Right hindlimb (tissue), 1 donor: Measurements from ENCODE around the gene BRICD5.

Experiments
- DNase-seq: peaks from one replicate; pipeline ENCODE4 v3.0.0-alpha.2; 2018

Gene BRICD5

DNA sequence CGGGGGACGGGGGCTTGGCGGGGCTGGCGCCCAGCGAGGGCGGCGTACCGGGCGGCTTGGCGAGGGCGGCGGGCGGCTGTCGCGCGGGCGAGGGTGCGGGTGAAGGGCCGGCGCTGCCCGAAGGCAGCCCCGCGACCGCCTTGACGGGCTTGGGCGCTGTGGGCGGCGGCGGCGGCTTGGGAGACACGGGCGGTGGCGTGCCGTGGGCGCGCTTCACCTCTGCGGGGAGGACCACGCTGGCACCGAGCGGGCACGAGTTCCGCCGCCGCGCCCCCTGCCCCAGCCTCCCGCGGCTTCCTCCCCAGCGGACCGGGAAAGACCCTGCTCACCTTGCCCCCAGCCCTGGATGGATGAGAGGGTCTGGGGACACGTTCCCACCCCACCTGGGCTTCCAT, 31.6 kb downstream of the BRICD5 start:
- no peak for DNase-seq

DNA sequence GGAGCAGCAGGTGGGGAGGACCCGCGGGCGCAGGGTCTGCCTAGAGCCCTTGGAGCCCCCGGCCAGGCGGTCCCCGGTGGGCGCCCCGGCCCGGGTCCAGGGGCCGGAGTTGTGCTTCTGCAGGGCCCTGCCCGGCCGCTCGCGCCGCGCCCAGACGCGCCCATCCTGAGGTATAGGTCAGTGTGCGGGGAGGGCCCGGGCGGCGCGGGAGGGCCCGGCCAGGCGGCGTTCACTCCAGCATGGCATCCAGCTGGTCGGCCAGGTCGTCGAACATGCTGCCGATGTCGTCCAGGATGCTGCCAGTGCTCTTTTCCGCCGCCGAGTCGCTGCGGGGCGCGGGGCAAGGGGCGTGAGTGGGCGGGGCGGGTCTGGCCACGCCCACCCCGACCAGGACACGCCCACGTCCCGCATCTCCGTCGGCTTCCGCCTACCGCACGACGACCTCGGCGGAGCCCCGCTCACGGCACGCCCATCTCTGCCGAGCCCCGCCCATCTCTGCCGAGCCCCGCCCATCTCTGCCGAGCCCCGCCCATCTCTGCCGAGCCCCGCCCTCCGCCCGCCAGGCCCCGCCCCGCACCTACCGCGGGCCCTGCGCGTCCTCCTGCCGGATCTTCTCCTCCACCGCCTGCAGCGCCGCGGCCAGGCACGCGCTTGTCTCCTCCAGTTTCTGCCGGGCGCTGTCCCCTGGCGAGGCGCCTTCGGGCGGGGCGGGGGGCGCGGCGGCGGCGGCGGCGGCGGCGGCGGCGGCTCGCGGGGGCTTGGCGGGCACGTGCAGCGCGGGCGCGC, 32.1 kb downstream of the BRICD5 start:
- DNase-seq, result peak; percentile 67

DNA sequence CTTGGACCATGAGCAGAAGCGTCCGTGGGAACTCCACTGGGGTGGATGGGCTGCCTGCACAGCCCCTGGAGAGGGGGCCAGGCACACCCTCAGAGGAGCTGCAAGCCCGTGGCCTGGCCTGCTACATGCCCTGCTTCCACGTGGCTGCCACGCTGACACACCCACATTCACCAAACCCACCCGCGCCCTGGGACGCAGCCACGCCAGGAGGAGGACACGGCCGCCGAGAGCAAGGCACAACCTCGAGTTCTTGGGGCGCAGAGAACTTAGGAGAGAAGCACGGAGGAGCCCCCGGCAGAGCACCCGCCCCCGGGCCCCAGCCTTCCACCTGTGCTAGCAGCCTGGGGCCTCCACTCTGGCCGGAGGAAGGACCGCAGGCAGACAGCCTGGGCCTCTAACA, 33.1 kb downstream of the BRICD5 start:
- DNase-seq, result no peak

DNA sequence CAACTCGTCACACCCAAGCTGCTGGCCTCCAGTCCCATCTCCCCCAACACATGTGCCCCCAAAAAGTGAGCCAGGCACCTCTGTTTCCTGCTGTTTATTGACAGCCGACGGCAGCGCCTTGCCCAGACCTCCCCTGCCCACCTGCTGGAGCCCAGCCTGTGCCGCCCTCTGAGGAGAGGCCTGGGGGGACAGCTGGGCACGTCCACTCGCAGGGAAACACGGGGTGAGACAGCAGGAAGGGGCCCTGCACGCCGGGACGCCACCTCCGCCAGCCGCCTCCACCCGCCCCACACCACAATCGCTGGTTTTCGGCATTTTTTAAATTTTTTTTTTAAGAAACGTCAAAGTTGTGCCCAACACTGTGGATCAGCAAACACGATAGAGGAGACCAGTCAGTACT, 33.6 kb downstream of the BRICD5 start:
- no peak for DNase-seq

DNA sequence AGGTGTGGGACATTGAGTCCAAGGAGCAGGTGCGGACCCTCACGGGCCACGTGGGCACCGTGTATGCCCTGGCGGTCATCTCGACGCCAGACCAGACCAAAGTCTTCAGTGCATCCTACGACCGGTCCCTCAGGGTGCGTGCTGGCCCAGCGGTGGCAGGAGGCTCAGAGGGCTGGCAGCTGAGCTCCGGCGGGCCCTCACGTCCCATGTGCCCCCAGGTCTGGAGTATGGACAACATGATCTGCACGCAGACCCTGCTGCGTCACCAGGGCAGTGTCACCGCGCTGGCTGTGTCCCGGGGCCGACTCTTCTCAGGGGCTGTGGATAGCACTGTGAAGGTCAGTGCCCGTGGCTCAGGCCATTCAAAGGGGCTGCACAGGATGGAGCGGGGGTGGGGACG, 34.6 kb downstream of the BRICD5 start:
- no peak for DNase-seq

DNA sequence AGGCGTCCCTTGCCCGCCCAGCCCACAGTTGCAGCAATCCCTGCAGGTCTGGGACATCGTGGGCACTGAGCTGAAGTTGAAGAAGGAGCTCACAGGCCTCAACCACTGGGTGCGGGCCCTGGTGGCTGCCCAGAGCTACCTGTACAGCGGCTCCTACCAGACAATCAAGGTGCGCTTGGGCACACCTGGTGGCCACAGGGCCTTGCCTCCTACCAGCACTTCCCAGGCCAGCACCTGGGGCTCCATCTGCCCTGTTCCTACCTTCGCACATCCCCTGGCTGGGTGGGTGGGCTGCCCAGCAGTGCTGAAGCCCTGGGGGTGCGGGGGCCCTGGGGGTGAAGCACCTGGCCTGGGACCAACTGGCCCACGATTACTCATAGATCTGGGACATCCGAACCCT, 35.2 kb downstream of the BRICD5 start:
- no peak for DNase-seq

DNA sequence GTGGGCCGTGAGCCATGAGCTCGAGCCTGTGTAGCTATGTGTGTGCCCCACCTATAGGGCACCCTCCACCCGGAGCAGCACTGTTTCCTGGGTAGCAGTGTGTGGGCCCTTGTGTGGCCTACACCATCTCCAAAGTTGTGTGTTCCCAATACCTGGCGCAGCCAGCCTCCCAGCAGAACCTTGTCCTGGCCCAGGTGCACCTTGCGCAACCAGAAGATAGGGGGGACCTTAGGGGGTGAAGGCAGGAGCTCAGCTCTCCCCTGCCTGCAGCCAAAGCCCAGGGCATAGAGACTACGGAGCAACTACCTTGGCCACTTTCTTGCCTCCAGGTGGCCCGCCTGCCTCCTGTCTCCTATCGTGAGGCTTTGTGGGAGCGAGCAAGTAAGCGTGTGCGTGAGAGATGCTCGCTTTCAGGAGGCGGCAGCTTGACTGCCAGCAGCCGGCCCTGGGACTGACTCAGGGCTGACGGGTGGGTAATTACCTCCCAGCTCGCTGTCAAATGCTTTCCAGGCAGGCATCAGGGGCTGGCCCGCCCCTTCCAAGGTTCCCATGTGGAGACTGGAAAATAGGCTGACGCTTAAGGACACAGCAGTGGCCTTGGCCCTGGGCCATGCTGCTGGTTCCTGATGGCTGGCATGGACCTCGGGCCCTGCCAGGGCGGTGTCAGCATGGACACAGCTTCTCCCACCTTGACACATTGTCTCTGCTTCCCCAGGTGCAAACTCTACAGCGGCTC, 36.1 kb downstream of the BRICD5 start:
- DNase-seq, result no peak

DNA sequence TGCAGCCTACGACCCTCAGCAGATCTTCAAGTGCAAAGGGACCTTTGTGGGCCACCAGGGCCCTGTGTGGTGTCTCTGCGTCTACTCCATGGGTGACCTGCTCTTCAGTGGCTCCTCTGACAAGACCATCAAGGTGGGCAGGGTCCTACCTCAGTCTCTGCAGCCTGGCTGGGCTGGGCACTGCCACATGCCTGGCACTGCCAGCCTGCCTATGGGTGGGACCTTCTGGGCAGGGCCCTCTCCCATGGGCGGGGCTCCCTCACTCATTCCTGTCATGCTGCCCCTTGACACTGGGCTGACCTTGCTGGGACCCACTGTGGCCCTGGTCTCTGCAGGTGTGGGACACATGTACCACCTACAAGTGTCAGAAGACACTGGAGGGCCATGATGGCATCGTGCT, 36.7 kb downstream of the BRICD5 start:
- no peak for DNase-seq

DNA sequence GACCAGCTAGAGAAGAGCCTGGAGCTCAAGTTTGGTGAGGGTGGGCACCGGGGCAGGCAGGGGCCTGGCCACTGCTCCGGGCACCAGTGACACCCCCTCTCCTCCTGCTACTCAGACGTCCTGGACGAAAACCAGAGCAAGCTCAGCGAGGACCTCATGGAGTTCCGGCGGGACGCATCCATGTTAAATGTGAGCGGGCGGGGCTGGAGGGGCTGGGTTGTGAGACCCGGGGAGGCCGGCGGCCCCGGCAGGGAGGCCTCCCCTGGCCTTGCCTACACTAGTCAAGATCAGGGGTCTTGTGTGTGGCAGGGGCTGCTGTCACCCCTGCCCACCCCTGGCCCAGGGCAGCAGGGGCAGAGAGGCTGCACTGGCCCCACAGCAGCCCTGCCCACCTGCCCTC, 37.3 kb downstream of the BRICD5 start:
- DNase-seq, result no peak

DNA sequence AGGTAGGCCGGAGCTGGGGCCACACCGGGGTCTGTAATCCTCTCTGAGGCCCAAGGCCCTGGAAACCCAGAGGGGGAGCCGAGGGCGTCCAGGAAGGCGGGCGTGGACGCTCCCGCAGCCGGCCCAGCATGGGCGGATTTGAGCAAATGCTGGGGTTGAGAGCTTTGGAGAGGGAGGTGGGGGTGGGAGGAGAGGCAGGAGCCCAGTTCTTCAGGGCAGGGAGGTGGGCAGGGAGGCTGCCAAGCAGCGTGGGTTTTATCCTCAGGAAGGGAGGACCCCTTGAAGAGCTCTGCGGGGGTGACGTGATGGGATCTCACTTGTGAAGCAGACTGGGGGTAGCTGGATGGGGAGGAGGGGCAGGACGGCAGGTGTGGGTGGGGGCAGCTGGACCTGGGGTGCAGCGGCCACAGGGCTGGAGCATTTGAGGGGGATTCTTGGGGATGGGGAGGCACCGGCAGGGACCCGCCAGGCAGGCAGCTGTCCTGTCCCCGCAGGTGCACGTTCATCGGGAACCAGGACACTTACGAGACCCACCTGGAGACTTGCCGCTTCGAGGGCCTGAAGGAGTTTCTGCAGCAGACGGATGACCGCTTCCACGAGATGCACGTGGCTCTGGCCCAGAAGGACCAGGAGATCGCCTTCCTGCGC, 37.9 kb downstream of the BRICD5 start:
- no peak for DNase-seq

DNA sequence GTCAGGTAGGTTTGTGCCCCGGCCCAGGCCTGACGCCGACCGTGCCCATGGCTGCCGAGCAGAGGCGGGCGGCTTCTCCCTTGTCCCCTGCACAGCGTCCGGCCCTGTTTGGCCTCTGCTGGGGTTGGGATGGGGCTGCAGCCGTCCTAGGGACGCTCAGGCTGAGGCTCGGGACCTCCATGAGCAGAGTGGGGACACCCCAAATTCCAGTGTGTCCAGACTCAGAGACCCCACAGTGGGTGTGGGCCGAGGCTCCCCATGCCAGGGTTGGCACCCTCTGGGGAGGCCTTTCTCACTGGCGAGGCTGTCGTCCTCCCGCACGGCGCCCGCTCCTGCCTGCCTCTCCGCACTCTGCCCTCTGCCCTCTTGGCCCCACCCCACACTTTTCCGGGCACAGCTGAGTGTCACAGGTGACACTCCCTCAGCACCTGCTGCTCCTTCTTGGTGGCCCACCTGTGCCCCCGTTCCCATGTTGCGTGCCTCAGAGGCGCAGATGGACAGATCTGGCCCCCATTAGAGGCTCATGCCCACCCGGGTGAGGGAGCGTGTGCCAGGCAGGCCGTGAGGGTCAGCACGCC, 39.0 kb downstream of the BRICD5 start:
- no peak for DNase-seq

DNA sequence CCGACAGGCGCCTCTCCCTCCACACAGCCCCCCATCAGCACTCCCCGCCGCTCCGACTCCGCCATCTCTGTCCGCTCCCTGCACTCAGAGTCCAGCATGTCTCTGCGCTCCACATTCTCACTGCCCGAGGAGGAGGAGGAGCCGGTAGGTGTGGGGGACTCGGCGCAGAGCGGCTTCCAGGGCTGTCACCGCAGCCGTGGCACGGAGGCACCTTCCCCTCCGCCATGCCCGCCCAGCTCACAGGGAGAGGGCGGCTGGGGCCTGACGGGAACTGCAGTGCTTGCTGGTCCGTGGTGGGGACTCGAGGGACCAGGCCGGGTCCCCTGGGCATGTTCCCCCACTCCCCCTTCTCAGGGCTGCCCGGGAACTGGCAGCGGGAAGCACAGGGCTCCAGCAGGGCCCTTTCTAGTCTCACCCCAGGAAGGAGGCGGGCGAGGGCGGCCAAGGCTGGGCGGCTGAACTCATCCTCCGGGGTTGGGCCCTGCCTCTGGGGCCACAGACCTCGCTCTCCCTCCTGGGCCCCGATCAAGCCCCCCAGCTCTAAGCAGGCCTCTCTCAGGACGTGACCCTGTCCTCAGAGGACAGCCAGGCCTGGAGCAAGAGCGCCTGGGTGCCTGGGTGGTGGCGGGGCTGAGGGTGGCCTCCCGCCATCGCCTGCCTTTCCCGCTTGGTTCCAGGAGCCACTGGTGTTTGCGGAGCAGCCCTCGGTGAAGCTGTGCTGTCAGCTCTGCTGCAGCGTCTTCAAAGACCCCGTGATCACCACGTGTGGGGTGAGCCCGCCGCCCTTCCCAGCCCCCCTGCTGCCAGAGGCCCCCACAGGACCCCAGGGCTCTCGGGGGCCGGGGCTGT, 39.9 kb downstream of the BRICD5 start:
- no peak for DNase-seq

DNA sequence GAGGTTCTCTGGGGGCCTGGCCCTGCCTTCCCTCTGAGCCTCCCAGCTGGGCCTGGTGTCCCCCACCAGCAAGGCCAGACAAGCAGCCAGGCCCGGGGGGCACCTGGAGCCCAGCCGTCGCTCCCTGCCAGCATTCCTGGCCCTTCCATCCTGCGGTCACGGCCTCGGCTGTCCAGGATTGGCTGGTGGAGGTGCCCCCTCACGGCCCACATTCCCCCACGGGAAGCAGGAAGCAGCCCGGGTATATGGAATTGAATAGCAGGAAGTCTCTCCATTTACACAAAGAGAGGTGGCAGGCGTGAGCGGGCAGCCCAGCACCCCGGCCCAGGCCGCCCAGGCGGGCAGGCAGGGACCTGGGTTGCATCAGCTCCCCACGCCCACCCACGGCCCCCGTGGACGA, 40.6 kb downstream of the BRICD5 start:
- no peak for DNase-seq

DNA sequence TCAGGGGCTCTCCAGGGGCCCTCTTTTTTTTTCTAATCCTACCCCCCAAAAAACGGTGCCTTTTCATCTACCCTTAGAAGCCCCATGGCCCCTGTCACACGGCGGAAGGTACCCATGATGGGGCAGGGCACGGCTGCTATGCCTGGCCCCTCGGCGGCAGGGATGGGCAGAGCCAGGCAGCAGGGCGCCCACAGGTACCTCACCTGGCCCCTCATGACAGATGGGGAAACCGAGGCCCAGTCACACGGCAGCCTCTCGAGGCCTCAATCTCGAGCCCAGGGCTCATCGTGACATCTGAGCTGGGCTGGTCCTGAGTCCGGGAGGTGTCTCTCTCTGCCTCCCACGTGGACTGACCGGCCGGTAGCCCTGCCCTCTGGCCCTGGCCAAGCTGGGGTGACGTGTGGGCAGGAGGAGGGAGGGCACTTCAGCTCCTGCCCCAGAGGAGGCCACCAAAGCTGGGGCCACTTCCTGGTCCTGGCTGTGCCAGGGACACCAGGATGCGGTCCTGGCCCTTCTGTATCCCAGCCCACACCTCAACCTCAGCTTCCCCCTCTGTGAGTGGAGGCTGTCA, 43.5 kb downstream of the BRICD5 start:
- no peak for DNase-seq

DNA sequence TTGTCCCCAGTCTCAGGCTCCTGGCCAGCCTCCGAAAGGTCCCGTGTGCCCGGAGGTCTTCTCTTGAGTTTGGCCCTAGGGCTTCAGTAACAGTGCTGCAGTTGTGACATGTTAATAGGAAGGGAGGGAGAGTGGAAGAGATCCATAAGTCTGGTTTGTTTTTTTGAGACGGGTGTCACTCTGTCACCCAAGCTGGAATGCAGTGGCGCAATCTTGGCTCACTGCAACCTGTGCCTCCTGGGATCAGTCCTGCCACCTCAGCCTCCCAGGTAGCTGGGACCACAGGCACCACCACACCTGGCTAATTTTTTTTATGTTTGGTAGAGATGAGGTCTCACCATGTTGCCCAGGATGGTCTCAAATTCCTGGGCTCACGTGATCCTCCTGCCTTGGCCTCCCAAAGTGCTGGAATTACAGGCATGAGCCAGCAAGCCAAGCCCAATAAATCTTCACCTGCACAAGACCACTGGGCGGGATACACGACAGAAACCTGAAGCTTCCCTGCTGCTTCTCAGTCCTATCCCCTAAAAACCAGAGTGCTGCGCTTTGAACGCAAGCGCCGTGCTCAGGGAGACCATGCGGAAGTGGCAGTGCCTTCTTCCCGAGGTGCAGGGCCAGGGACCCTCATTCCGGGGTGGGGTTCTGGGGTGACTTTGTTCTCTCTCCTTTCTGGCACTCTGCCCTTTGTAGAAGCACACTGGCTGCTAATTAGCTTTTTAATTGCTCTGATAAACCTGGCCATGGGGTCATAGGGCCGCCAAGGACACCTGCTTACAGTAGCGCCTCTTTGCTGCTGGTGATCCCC, 44.2 kb downstream of the BRICD5 start:
- DNase-seq, result no peak

DNA sequence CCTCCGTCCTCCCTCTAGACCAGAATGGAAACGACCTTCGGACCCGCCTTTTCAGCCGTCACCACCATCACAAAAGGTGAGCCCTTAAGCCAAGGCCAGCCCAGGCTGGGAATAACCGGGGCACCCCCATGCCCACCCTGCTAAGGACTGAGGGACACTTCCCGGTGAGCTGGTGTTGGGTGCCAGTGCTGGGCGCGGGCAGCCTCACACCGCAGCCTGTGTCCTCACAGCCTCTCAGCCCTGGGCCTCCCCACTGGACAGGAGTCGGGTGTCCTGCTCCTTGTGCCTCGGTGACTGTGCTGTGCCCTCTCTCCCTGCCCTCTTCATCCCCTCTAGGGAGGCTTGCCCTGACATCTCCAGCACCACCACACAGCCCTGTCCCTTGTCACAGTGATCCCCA, 44.8 kb downstream of the BRICD5 start:
- DNase-seq, result no peak

DNA sequence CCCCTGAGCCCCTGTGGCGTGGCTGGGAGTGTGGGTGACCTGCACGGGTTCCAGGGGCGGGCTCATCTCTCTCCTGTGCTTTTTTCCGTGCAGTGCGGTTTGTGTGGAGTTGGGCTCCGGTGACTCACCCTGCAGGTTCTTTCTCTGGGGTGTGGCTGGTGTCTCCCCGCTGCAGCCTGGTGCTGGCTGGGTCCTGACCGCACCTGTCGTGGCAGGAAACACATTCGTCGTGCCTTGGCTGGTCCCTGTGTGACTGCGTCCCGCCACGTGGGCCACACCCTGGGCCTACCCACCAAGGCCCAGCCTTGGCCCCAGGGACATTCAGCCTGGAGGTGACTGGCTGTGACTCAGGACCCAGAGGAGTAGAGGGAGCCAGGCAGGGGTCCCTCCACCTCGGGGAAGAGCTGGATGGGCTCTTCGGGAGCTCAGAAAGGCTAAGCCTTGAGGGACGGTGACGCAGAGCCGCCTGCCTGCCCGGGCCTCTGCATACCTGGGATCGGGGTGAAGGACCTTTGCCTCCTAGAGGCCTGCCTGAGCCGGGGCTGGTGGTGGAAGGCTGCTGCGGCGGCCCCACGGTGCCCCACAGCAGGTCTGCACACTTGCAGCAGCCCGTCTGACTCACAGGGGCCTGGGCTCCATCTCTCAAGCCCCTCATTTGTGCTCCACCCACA, 47.3 kb downstream of the BRICD5 start:
- DNase-seq, result no peak

DNA sequence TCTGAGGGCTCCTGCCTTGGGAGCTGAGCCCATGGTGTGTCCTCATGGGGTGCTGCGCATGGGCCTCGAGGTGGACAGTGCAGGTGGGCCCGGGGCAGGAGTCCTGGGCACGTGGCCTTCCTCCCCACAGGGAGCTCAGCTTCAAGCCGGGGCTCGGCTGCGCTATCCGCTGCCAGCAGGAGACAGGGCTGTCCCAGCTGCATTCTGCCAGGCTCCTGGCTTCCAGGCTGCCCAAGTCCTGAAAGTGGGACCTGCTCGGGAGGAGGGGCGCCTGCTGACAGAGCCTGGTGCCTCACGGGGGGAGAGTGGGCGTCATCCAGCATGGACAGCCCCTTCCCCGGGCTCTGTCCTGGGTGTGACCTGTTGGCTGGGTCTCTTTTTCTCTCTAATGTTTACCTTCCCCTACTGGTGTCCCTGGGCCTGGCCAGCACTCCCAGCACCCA, 48.0 kb downstream of the BRICD5 start:
- no peak for DNase-seq

DNA sequence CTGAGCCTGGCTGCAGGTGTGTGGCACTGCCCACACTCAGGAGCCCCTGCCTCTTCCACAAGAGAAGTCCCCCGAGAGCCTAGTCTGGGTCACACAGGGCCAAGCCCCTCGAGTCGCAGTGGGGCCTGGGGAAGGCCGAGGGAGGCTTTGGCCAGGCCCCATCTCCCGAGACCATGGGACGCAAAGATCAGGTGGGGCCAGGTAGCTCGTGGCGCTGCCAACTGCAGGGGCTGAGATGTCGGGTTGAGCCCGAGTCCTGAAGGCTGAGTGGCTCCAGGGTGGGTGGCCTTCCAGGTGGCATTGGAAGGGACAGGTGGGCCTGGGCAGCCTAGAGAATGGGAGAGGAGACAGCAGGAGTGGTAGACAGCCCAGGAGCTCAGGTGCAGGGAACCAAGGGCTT, 48.8 kb downstream of the BRICD5 start:
- DNase-seq, result no peak

DNA sequence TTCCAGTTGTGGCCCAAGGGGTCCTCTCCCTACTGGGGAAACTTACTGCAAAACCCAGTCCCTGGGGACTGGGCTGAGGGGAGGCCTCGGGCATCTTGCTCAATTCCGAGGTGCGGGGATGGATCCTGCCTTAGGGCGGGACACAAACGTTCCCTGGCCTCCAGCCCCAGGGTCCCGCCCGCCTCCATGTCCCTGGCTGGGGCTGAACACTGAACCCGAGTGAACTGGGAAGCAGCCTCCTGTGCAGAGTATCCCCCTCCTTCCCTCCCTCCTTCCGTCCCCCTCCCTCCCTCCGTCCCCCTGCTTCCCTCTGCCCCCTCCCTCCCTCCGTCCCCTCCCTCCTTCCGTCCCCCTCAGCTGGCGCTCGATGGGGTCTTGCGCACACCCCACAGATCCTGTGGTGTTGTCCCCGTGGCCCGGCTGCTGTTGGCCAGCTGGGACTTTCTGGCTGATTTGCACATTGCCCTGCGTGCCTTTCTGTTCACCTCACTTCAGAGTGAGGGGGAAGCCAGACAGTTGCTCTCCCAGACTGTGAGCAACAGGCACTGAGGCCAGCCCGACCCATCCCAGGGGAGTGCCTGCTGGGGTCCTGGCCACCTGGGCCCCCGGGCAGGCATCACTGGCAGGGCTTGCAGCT, 49.6 kb downstream of the BRICD5 start:
- peak; percentile 67 for DNase-seq
